ENCODE data around the gene MAGEB3. TPM values are rescaled to one million over a fixed set of nuclear protein-coding genes. Genes with fewer than 3 reads are reported as not detected.

Gene MAGEB3
- total RNA-seq, 4 donors from 2014 or later = not detected

DNA sequence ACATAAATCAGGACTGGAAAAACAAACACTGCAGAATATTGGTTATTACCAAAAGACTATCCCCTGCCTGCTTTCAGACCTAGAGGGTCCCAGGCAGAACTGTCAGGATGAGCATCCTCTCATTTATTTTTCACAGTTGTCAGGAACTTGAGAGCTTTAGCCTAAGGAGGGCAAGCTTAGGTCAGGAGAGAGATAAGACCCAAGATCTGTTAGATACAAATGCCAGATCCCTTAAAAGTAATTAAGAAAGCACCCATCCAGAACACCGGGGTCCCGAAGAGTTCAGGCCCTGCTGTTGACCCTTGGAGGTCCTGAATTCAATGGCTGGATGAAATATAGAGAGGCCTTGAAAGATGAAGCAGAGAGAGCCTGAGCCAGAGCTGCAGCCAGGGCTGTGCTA lies 5.9 kb upstream of the MAGEB3 start:
- WGBS, 2 donors = 54% methylated on average over 2 of the region's 2 CpGs
- intact Hi-C loops (cut with DNase I; ENCODE audit: low total_unique reads) = no loop called here
- H3K4me3 ChIP-seq (ENCODE audit: low read depth, poor library complexity, severe bottlenecking) = no peak overlapping the region
- no peak for DNase-seq (ENCODE audit: low spot score in 2 of 2)
- no peak for TF ChIP-seq POLR2A (IDR thresholded peaks at IDR 0.05)
- TF ChIP-seq, protein P1, sequence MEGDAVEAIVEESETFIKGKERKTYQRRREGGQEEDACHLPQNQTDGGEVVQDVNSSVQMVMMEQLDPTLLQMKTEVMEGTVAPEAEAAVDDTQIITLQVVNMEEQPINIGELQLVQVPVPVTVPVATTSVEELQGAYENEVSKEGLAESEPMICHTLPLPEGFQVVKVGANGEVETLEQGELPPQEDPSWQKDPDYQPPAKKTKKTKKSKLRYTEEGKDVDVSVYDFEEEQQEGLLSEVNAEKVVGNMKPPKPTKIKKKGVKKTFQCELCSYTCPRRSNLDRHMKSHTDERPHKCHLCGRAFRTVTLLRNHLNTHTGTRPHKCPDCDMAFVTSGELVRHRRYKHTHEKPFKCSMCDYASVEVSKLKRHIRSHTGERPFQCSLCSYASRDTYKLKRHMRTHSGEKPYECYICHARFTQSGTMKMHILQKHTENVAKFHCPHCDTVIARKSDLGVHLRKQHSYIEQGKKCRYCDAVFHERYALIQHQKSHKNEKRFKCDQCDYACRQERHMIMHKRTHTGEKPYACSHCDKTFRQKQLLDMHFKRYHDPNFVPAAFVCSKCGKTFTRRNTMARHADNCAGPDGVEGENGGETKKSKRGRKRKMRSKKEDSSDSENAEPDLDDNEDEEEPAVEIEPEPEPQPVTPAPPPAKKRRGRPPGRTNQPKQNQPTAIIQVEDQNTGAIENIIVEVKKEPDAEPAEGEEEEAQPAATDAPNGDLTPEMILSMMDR (IDR thresholded peaks at IDR 0.05) = no peak

DNA sequence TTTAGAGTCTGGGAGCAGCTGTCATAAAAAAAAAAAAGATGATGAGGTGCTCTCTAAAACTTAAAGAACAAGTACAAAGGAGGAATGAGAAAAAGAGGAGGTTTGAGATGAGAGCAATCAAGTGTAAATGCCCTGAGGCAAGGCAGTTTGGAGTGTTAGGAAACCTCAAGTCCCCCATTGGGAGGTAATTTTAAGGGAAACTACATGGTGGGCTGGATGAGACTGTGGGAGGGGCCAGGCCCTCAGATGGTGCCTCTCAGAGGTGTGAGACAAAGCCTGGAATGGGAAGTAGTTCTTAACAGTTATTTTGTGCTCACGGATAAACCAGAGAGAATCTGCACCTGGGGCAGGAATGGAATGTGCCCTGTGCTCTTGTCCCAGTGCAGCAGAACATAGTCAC lies 1.9 kb upstream of the MAGEB3 start:
- DNase-seq (ENCODE audit: low spot score in 2 of 2) = no peak
- H3K4me3 ChIP-seq (ENCODE audit: low read depth, poor library complexity, severe bottlenecking) = no peak overlapping the region
- TF ChIP-seq POLR2A (IDR thresholded peaks at IDR 0.05) = no peak
- TF ChIP-seq, protein P1 (IDR thresholded peaks at IDR 0.05) = no peak
- 0 to 35% methylated on average over 1 of the region's 1 CpG for WGBS, 2 donors
- intact Hi-C loops (cut with DNase I; ENCODE audit: low total_unique reads) = no loop called here

DNA sequence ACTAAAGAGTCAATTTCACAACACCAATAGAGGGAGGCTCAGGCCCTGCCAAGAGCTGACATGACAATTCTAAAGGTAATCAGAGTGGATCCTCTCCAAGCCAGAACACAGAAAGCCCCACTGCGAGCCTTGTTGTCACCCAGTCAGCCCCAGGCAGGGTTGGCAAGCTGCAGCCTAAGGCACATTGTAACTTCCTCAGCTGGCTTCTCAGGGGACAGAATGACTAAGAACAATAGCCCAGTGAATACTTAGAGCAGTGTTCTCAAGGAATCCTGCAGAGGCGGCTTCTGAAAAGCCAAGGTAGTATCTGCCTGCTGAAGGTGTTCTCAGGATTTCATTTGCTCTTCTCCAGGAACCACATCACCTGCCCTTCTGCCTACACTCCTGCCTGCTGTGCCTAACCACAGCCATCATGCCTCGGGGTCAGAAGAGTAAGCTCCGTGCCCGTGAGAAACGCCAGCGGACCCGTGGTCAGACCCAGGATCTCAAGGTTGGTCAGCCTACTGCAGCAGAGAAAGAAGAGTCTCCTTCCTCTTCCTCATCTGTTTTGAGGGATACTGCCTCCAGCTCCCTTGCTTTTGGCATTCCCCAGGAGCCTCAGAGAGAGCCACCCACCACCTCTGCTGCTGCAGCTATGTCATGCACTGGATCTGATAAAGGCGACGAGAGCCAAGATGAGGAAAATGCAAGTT lies 11.4 kb downstream of the MAGEB3 start, which contains the start of gene MAGEB4:
Gene MAGEB4, plus strand, starts transcription at position 277 of the 692 bp plus-strand sequence. Its CDS starts 136 bp downstream, at position 413.
- DNase-seq (ENCODE audit: low spot score in 2 of 2) = peak in 1 of 2 donors; percentile 71
- no peak within 1 kb of the TSS for H3K4me3 ChIP-seq (ENCODE audit: low read depth, poor library complexity, severe bottlenecking)
- no peak for TF ChIP-seq POLR2A (IDR thresholded peaks at IDR 0.05)
- TF ChIP-seq, protein P1 (IDR thresholded peaks at IDR 0.05) = no peak
- 80 to 88% methylated on average over 7 to 10 of the region's 10 CpGs for WGBS, 2 donors
- intact Hi-C loops (cut with DNase I; ENCODE audit: low total_unique reads) = no loop called here

DNA sequence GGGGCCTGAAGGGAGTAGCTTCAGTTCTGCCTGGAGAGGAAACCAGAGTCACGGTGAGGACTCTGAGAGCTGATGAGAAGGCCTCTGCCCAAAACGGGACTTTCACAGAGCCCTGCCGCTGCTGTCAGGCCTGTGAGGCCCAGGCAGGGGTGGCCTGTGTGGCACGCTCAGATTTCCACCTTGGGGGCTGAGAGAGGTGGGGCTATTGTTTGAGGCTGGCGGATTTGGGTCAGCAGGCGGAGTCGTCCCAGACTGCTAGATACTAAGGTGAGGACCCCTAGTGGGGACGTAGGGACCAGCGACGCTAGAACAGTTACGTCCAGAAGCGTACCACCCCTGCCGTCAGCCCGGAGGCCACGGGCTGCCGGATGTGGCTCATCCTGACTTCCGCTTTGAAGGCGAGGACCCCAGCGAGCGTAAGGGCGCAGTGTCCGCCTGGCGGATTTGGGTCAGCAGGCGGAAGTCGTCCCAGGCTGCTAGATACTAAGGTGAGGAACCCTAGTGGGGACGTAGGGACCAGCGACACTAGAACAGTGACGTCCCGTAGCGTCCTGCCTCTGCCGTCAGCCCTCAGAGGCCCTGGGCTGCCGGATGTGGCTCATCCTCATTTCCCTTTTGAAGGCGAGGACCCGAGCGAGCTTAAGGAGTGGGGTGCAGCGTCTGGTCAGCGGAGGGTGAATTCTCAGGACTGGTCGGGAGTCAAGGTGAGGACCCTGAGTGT lies 16.5 kb downstream of the MAGEB3 start, which contains the start of gene MAGEB1:
Gene MAGEB1, plus strand, starts transcription at position 378 of the 721 bp plus-strand sequence. CDS start 3,348 bp downstream, outside the sequence.
- no peak within 1 kb of the TSS for H3K4me3 ChIP-seq (ENCODE audit: low read depth, poor library complexity, severe bottlenecking)
- no peak for DNase-seq (ENCODE audit: low spot score in 2 of 2)
- TF ChIP-seq, protein P1 (IDR thresholded peaks at IDR 0.05) = no peak
- no peak for TF ChIP-seq POLR2A (IDR thresholded peaks at IDR 0.05)
- intact Hi-C loops (cut with DNase I; ENCODE audit: low total_unique reads) = no loop called here
- 80% methylated on average over 38 of the region's 38 CpGs; no CpG with 5 or more reads in 1 of the 2 donors for WGBS, 2 donors

DNA sequence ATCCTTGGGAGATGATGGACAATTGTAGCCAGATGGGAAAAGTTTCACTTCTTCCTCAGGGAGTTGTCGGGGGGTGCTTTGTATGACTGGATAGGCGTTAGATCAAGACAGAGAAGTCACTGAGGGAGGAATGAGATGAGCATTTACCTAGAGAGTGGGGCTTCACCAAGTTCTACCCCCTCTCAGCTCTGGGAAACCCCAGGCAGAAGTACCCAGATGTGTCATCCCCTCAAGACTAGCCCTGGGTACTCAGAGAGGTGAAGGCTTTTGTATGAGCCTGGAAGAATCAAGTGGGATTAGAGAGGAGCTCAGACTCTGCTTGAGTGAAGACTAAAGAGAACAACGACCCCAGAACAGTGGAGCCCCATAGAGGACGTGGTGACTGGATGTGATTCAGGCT lies 18.4 kb downstream of the MAGEB3 start:
- H3K4me3 ChIP-seq (ENCODE audit: low read depth, poor library complexity, severe bottlenecking) = no peak overlapping the region
- WGBS, 2 donors = 68 to 85% methylated on average over 4 of the region's 4 CpGs
- intact Hi-C loops (cut with DNase I; ENCODE audit: low total_unique reads) = no loop called here
- no peak for DNase-seq (ENCODE audit: low spot score in 2 of 2)
- TF ChIP-seq POLR2A (IDR thresholded peaks at IDR 0.05) = no peak
- TF ChIP-seq, protein P1 (IDR thresholded peaks at IDR 0.05) = no peak
